ENCODE data around the gene RHCE.
"Not testable (repeated sequence)": the region's sequence is repeated elsewhere in the genome, so short reads cannot be mapped to it uniquely, and the experiment has no call there.

Gene RHCE

GRCh38 chr1:25432749-25433388 lies 12.2 kb upstream of the RHCE start:
- FAIRE-seq, result no peak

DNA sequence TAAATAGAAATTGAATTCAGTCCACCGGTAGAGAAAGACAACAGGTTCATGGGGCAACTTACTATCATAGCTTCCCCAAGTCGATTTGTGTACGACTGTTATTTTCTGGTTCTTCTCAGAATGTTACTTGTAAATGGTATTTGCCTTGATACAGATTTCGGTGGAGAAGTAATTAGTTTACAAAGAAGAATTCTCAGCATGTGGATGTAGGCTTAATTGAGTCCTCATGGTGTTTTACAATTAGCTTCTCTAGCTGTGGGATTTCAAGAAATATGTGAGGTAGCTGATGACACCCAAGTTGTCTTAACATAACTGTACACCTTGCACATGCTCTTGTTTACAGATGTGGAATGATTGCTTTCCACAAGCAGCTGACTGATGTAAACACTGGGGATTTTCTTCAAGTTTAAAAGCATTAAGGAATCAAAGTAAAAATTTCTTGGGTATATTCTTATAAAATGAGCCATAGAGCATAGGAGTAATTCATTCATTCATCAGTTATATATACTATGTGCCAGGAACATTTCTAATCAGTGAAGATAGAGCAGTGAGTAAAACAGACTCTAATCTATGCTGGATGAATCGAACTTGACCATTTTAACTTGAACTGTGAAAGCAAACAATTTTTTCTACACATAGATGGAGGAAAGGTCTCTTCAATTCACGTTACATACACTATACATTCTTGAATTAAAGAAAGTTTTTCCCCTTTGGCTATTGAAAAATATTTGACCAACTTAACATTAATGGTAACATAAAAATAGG lies 11.5 kb upstream of the RHCE start:
- no peak for FAIRE-seq

DNA sequence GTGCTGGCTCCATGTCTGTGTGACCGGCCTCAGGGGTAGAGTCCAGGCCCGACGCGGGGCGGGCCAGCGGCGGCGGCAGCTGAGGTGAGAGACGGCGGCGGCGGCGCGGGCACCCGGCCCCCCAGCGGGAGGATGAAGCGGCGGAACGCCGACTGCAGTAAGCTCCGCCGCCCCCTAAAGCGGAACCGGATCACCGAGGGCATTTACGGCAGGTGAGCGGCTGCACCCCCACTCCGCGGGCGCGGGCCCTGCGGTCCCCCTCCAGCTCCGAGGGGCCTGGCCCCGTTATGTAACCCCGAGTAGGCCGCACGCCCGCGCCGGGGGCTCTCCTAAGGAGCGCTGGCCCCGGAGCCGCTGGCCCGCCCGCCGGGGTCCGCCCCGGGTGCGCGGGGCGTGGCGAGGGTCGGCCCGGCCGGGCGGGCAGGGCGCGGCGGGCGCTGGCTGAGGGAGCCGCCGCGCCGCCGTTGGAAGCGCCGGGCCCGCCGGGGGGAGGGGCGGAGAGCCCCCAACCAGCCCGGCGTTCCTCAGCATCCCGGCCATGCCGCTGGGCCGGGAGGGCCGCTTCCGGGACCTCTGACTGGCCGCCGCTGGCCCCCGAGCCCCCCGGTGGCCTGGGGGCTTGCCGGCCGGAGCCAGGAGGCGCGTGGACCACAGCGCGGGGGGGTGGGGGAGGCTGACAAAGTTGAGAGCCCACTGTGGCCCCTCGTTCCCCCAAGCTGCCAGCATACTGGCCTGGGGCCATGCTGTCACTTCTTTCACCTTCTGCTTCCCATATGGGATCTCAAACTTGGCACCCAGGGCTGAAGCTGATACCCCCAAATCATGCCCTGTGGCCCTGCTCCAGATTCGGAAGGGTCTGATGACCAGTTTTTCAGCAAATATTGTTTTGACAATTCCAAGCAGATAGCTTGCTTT lies 10.6 kb upstream of the RHCE start:
- FAIRE-seq, result no peak

DNA sequence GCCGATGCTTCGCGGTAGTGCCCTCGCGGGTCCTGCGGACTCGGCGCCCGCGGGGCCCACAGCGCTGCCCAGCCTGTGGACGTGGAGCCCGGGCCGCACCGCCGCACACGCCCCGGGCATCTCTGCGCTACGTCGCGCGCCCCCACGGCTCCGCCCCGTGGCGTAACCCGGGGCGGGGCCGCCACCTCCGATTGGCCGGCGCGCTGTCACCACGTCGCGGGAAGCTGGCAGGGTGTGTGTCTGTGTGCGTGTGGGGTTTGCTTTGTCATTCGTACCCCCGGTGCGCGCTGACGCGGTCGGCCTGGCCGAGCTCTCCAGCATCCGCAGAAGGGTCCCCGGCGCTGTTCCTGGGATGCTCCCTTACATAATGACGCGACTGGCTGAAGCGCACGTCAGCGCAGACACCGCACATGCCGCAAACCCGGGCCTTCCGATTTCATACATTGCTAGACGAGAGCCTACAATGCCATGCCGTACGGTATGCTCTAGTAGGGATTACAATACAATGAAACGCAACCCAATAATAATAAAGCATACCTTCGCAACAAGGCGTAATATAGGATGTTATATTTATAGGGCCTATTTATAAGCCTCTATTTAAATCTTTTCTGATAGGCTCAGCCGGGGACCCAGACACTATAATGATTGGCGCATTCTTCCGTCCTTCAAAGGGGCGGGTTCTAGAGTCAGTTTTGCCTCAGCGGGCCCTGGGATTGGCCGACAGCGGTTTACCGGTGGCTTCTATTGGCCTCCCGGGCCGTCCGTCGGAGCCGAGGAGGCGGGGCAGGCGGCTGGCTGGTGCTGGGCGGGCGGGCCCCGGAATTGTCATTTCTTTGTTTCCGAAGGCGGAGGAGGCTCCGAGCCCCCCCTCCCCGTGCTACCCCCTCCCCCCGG lies 9.7 kb upstream of the RHCE start, which contains the start of gene MACO1:
Gene MACO1, plus strand, starts transcription at position 825 of the 894 bp plus-strand sequence. CDS start 202 bp downstream, outside the sequence.
- FAIRE-seq, result peak; percentile 95

DNA sequence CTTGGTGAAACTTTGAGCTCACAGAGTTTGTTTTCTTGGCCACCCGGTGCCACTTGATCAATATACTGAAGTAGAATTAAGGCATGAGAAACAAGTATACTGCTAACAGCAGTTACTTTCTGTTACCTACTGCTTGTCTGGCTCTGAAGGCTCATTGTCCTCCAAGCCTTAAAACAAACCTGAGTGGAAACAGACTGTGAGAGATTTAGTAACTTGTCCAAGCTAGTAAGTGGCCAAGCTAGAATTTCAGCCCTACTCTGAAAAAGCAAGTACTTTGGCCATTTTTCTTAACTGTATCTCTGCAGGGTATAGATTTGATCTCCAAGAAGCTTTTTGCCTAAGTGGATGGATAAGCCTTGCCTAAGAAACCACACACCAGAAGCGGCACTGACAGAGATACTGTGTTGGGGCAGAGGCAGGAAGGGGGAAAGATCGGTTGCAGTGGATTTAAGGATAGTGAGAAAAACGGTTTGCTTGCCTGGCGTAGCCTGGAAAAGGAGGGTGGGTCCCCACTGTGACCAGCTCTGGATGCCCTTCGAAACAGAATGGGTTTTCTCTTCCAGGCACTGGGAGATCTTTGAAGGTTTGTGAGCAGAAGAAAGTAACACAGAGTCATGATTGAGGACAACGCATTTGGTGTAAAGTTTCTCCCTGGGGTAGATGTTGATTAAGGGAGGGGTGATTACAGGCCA lies 8.0 kb upstream of the RHCE start:
- FAIRE-seq, result no peak

DNA sequence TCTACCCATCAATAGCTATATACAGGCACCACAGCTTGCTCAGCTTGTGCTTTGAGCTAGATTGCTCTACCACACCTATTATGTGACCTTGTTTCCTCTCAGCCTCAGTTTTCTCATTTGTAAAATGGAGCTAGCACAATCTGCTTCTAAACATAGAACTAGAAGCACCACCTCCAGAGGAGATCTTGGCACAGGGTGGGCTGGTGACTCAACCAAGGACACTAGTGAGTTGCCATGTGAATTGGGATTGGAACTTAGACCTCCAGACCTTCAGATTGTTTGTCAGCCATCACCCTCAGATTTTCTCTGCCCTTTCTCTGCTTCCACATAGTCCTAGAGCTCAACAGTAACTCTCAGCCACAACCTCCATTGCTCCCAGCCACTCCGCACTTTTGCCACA lies 7.1 kb upstream of the RHCE start:
- no peak for FAIRE-seq

GRCh38 chr1:25425098-25426085 lies 4.8 kb upstream of the RHCE start:
- no peak for FAIRE-seq

DNA sequence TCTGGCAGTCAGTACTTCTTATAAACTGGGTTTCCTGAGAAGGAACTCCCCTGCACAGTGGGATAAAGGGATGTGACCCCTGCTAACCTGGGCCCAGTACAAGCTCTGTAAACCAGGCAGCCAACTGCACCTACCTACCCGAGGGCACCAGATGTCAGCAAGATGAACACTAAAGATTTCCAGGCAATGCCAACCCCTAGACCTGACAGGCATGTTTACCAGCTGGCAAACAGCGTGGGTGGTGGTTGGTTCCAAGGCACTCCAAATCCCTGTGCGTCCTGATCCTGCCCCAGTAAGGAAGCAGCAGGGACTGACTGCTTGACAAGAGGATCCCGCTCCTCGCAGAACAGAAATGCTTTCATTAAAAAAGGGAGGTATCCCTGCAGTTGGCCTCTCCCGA lies 2.6 kb upstream of the RHCE start:
- not testable (repeated sequence) for FAIRE-seq

DNA sequence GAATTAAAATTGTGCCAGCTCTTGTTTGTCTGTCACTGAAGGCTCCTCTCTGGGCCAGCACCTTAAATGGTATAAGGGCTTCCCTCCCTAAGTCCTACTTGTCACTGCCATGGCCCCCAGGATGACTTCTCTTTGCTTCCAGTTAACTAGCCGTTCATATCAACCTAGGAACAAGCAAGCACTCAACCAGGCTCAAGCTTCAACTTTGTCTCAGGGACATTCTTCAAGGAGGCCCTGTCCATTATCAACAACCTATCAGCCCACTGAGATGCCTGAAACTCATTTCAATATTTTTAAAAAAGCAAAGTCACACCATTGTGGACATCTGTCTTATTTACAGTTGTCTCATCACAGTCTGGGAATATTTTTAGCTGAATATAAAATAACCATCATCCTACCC lies 1.3 kb downstream of the RHCE start:
- FAIRE-seq, result not testable (repeated sequence)

DNA sequence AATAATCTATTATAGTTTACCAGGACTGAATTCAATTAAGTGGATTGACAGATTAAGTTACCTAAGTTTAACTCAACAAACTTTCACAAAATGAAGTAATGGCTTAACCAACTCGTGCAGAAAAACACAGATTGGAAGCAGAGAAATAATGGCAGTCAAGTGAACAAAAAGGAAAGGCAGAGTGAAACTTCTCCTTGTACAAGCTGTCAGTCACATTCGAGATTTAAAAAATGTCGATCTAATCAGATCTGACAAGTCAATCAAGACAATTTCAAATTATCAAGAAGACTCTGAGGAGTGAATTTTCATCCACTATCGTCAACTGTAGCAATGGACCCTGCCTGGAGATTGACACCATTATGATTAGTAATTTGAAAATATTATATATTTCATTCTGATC lies 3.3 kb downstream of the RHCE start:
- FAIRE-seq, result not testable (repeated sequence)

DNA sequence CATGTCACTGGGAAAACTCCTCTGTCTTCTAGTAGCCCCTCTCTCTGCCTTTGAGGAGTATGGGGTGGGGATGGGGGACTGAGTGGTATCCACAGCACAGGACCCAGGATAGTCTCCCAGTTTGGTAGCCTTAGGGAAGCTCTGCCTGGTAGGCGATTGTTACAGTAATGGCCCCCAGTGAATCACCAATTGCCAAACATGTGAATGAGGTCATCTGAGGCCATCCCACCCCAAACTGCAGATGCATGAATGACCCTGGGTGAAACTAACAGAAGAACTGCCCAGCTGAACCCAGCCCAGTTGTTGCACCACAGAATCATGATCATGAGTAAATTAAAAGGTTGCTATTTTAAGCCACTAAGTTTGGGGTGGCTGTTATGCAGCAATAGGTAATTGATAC lies 6.0 kb downstream of the RHCE start:
- FAIRE-seq, result not testable (repeated sequence)

- FAIRE-seq, result not testable (repeated sequence)
Observed at GRCh38 chr1:25414157-25414556, 6.5 kb downstream of the RHCE start.

DNA sequence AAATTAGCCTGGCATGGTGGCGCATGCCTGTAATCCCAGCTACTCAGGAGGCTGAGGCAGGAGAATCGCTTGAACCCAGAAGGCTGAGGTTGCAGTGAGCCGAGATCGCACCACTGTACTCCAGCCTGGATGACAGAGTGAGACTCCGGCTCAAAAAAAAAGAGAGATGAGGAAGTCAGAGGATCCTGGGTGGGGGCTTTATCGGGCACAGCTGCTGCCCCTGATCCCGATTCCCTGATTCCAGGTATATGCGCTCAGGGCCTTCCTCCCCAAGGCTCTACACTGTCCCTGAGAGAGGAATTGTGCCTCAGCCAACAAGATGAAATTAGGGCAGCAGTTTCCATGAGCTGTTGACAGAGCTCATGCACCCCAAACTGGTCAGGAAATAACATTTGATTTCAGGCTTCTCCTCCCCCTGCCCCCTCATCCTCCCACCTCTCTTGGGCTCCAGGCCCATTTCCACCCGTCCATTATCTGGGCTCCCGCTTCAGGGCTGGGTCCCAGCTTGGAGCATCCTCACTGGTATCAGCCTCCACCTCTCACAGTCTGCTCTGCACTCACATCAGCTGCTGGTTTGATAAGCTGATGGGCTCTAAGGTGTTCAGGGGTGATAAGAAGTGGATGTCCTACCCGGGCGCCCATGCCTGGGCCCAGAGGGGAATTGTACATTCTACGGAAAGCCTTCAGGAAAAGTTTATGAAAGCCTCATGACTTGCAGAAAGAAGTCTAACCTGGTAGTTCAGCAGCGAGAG lies 7.6 kb downstream of the RHCE start:
- FAIRE-seq, result not testable (repeated sequence)

DNA sequence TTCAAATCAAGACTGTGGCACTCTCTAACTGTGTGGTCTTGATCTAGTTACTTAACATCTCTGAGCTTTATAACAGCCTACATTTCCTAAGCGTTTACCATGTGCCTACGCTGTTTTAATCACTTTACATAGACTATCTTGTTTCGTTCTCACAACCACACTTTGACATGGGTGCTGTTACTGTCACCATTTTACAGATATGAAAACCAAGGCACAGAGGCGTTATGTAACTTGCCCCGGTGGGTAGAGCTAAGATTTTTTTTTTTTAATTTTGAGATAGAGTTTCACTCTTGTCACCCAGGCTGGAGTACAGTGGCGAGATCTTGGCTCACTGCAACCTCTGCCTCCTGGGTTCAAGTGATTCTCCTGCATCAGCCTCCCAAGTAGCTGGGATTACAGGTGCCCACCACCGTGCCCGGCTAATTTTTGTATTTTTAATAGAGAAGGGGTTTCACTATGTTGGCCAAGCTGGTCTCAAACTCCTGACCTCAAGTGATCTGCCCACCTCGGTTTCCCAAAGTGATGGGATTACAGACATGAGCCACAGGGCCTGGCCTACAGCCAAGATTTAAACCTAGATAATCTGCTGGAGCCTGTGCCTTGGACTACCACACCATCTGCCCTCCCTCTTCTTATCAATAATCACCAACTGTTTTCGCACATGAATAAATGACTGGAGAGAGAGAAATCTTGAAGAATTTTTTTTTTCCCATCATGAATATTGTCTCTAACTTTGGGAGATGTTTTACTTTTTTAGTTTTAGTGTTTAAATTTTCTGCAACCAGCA lies 10.8 kb downstream of the RHCE start:
- FAIRE-seq, result not testable (repeated sequence)

DNA sequence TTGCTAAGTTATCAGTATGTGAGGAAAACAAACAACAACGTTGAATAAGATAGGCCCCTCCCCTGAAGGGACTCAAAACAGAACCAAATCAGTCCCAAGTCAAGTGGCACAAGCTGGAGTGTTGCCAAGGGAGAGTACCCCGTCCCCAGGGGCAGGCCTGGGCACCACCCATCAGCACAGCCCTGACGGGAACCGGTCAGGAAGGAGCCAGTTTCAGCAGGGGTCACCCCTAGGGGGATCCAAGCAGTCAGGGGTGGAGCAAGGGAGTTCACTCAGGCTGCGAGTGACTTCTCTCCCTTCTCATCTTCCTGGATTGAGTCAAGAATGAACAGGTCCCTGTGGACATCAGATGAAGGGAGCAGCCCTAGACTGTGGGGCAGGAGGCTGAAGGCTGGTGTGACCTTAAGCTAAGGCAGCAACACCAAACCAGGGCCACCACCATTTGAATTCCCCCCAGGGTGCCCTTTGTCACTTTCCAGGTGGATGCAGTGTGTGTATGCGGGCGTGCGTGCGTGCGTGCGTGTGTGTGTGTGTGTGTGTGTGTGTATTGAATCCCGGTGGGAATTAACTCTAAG lies 14.8 kb downstream of the RHCE start:
- not testable (repeated sequence) for FAIRE-seq

GRCh38 chr1:25402947-25403803 lies 17.4 kb downstream of the RHCE start:
- FAIRE-seq, result not testable (repeated sequence)

DNA sequence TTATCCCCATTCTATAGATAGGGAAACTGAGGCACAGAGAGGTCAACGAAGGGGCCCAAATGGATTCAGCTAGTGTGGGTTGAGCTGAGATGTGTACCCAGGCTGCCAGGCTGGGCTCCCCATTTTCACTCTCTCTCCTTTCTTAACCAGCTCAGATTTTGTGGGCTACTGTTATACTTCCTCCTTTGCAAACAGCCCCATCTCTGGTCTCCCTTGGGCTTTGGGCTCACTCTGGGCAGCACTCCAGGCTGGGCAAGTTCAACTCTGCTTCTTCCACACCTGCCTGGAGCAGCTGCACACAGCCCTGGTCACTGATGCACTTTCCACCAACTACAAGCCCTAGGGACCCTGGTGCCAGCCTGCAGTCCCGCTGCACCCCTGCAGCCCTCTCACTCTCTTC lies 22.5 kb downstream of the RHCE start:
- not testable (repeated sequence) for FAIRE-seq
